DMS153 treated with DMSO at 0.1 percent for 48 hours (cell line): ENCODE data around the gene DAZL.

ENCODE experiments used
- DNase-seq: peaks from one replicate; lab custom pipeline; 2025; ENCODE audit not compliant: unreplicated experiment; lab: John Stamatoyannopoulos, UW

DAZL gene

GRCh38 chr3:16596352-16597032 is 8.7 kb downstream of the DAZL start:
- no peak for DNase-seq

GRCh38 chr3:16595778-16596177 is 9.4 kb downstream of the DAZL start:
- DNase-seq, result no peak

GRCh38 chr3:16589867-16590624 is 15.2 kb downstream of the DAZL start:
- DNase-seq, result no peak

- DNase-seq, result no peak
Observed at GRCh38 chr3:16589120-16589519, 16.1 kb downstream of the DAZL start.

GRCh38 chr3:16587681-16588060 is 17.6 kb downstream of the DAZL start:
- no peak for DNase-seq

GRCh38 chr3:16587047-16587680 is 18.1 kb downstream of the DAZL start:
- no peak for DNase-seq

GRCh38 chr3:16584880-16585279 is 20.3 kb downstream of the DAZL start:
- DNase-seq, result no peak

- DNase-seq, result no peak
Observed at GRCh38 chr3:16583551-16583950, 21.7 kb downstream of the DAZL start.

GRCh38 chr3:16570113-16570512 is 35.1 kb downstream of the DAZL start:
- peak; percentile 14 for DNase-seq

- no peak for DNase-seq
Observed at GRCh38 chr3:16568532-16568931, 36.7 kb downstream of the DAZL start.

- DNase-seq, result no peak
Observed at GRCh38 chr3:16568115-16568514, 37.1 kb downstream of the DAZL start.

- no peak for DNase-seq
Observed at GRCh38 chr3:16559653-16560365, 45.4 kb downstream of the DAZL start.

- DNase-seq, result no peak
Observed at GRCh38 chr3:16554126-16554525, 51.1 kb downstream of the DAZL start.

- DNase-seq, result no peak
Observed at GRCh38 chr3:16552757-16553156, 52.5 kb downstream of the DAZL start.

GRCh38 chr3:16551342-16551976 is 53.8 kb downstream of the DAZL start:
- DNase-seq, result no peak

GRCh38 chr3:16550676-16551341 is 54.4 kb downstream of the DAZL start:
- peak; percentile 35 for DNase-seq

GRCh38 chr3:16550305-16550675 is 54.9 kb downstream of the DAZL start:
- DNase-seq, result no peak

- no peak for DNase-seq
Observed at GRCh38 chr3:16548721-16549120, 56.5 kb downstream of the DAZL start.

GRCh38 chr3:16547561-16548357 is 57.5 kb downstream of the DAZL start:
- DNase-seq, result no peak
